Gastroesophageal sphincter (tissue), 4 donors: ENCODE measurements around the gene OR5K4. TPM values are rescaled to one million over a fixed set of nuclear protein-coding genes. Genes with fewer than 3 reads are reported as not detected.

Source experiments
- ATAC-seq: fragments of 150-250 bp; one replicate; pipeline ENCODE4 v1.9.1; 2016; ENCODE audit warnings: mild to moderate bottlenecking, moderate library complexity
- H3K27ac ChIP-seq, 4 donors: fragments of 200-600 bp; sonication (generic) in 3 of 4; 1 replicate in 3 of 4; 2 replicates in 1 of 4; pipeline ENCODE4 v1.5.1; 2016 to 2019
- H3K27me3 ChIP-seq: fragments of 200-600 bp; sonication (generic); one replicate; pipeline ENCODE4 v1.5.1; 2019
- H3K36me3 ChIP-seq, 2 donors: fragments of 200-600 bp; sonication (generic); one replicate each; pipeline ENCODE4 v1.5.1; 2019; ENCODE audit warnings: control low read depth in 1 of 2
- H3K4me1 ChIP-seq, 3 donors: fragments of 200-600 bp; sonication (generic); 1 replicate in 2 of 3; 2 replicates in 1 of 3; pipeline ENCODE4 v1.5.1; 2016 to 2019; ENCODE audit warnings: control low read depth in 2 of 3
- H3K4me3 ChIP-seq, 2 donors: fragments of 200-600 bp; sonication (generic); one replicate each; pipeline ENCODE4 v1.5.1; 2019; ENCODE audit warnings: mild to moderate bottlenecking in 1 of 2, moderate library complexity in 1 of 2
- H3K9me3 ChIP-seq, 3 donors: fragments of 200-600 bp; sonication (generic); one replicate each; pipeline ENCODE4 v1.5.1; 2017 to 2019; ENCODE audit warnings: control low read depth in 2 of 3
- CTCF ChIP-seq, 4 experiments: fragments of 200-600 bp in 2 of 4; fragments of 450-650 bp in 2 of 4; sonication (generic) in 1 of 4; IDR thresholded peaks; one replicate each; pipeline ENCODE4 v1.5.1; 2017 to 2019; ENCODE audit warnings: antibody characterized with exemption in 4 of 4, mild to moderate bottlenecking in 2 of 4, moderate library complexity in 2 of 4
- EP300 ChIP-seq: sonication (generic); formaldehyde crosslinking; IDR thresholded peaks from one replicate; pipeline ENCODE4 v1.6.1; 2017; ENCODE audit warnings: antibody characterized with exemption, mild to moderate bottlenecking
- POLR2A ChIP-seq, 2 donors: fragments of 450-650 bp; IDR thresholded peaks; one replicate each; pipeline ENCODE4 v1.6.1; 2017; ENCODE audit warnings: antibody characterized with exemption in 2 of 2, mild to moderate bottlenecking in 2 of 2, moderate library complexity in 1 of 2
- POLR2AphosphoS5 ChIP-seq: sonication (generic); formaldehyde crosslinking; IDR thresholded peaks from one replicate; pipeline ENCODE4 v1.6.1; 2017; ENCODE audit warnings: antibody characterized with exemption
- total RNA-seq, 4 donors: library from RNA; depleted of rRNA; stranded (reverse); fragments of >200 nt; gene quantifications; one replicate each; pipeline ENCODE4 v1.1.0, GENCODE V29; 2016

The OR5K4 gene
- total RNA-seq, 4 donors from 2014 or later = not detected

DNA sequence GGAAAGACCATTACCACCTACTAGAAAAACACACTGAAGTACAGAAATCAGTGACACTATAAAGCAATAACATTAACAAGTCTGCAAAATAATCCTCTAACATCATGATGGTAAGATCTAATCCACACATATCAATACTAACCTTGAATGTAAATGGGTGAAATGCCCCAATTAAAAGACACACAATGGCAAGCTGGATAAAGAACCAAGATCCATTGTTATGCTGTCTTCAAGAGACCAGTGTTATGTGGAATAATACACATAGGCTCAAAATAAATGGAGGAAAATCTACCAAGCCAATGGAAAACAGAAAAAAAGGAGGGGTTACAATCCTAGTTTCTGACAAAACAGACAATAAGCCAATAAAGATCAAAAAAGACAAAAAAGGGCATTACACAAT, 50.4 kb downstream of the OR5K4 start:
- TF ChIP-seq POLR2A (IDR thresholded peaks at IDR 0.05) (no peak), CTCF (IDR thresholded peaks at IDR 0.05) (no peak), EP300 (no peak), POLR2AphosphoS5 (no peak)
- Histone ChIP-seq H3K4me1 (no peaks in the 10 kb centered on the region), H3K36me3 (no peaks in the 10 kb centered on the region), H3K27ac (no peak overlapping the region), H3K4me3 (no peak overlapping the region), H3K9me3 (peaks cover 0 to 85% (median 0%) of the 10 kb centered on the region in 3 donors), H3K27me3 (no peaks in the 10 kb centered on the region)
- no peak for ATAC-seq

Other genes with a start within 250 kb of the OR5K4 start
- not detected for gene OR5H1, start 223.1 kb upstream of the OR5K4 start, total RNA-seq
- gene OR5H14, start 206.4 kb upstream of the OR5K4 start, total RNA-seq = under 1 TPM in 1 of 4 donors, not detected in 3; 0.04 TPM
- not detected for gene OR5H15, start 187.2 kb upstream of the OR5K4 start, total RNA-seq
- gene OR5H6, start 89.6 kb upstream of the OR5K4 start, total RNA-seq = not detected
- gene OR5H2, start 71.3 kb upstream of the OR5K4 start, total RNA-seq = not detected
- gene OR5K3, start 36.8 kb downstream of the OR5K4 start, total RNA-seq = not detected
- gene OR5K1, start 109.3 kb downstream of the OR5K4 start, total RNA-seq = not detected
- gene OR5K2, start 143.8 kb downstream of the OR5K4 start, total RNA-seq = not detected
- 100 to 1,000 TPM; 117 to 228 (median 183) TPM for gene CLDND1, start 169.0 kb downstream of the OR5K4 start, total RNA-seq
- gene GPR15, start 178.1 kb downstream of the OR5K4 start, total RNA-seq = not detected
- gene CPOX, start 239.8 kb downstream of the OR5K4 start, total RNA-seq = 10 to 100 TPM; 11.7 to 26.1 (median 17.1) TPM